GM19455 (cell line): ENCODE data around the gene GREB1.
"Not testable (repeated sequence)": the region's sequence is repeated elsewhere in the genome, so short reads cannot be mapped to it uniquely, and the experiment has no call there.

Source experiments
- ATAC-seq: cut with Tn5 transposase; IDR thresholded peaks from one replicate; pipeline ENCODE4 v1.9.1; 2021; ENCODE audit not compliant: unreplicated experiment

Gene GREB1

DNA sequence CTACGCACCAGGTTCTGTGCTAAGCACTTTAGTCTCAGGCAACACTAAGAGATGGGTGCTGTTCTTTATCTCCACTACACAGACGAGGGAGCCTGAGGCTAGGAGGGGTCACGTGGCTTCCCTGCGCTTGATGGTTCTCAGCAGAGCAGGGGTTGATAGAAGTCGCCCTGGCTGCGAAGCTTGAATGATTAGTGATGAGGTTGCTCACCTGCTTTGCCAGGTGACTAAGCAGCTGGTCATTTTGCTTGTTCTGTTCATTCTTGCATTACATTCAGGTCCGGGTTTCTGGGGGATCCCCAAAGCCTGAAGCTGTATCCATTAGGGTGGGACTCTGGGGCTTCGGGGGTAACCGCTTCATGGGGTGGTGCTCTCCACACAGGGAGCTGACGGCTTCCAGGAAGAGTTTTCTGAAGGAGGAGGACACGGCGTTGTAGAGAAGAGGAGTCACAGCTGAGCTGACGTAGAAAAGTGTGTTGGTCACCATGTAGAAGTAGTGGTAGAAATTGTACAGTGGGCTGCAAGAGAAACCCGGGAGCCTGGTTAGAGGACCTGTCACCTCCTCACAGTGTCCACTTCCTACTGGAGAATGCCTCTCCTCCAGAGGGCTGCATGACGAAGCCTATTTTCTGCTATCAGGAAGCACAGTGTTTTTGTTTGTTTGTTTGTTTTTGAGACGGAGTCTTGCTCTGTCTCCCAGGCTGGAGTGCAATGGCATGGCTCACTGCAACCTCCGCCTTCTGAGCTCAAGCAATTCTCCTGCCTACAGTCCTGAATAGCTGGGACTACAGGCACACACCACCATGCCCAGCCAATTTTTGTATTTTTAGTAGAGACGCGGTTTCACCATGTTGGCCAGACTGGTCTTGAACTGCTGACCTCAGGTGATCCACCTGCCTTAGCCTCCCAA lies 124.6 kb downstream of the GREB1 start:
- ATAC-seq = no peak

DNA sequence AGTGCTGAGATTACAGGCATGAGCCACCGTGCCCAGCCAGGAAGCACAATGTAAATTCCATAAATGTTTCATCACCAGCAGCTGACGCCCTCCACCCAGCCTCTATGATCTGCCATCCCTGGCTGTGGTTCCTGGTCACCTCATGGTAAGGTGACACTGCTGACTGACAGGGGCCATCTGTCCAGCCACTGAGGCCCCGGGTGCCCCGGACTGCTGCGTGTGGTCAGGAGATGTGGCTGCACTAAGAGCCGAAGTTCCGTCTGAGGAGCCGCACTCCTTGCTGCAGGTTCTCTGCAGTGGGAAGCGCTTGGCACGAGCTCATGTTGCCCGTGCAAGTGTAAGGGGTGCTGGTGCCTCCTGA lies 125.2 kb downstream of the GREB1 start:
- no peak for ATAC-seq

DNA sequence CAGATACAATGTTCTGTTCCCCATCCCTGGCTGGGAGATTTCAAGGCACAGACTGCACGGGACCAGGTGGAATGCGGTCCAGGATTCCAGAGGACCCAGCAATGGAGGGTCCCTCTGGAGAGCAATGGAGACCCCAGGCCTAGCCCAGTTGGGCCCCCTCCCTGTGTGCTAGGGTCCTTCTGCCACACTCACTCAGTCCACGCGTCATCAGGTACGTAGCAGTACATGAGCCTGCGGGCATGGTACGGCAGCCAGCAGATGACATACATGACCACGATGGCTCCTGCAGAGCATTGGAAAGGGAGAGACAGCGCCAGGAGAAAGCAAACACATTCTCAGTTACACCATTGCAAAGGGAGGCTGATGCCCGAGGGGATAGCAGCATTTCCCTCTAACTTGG lies 126.0 kb downstream of the GREB1 start:
- ATAC-seq = no peak

DNA sequence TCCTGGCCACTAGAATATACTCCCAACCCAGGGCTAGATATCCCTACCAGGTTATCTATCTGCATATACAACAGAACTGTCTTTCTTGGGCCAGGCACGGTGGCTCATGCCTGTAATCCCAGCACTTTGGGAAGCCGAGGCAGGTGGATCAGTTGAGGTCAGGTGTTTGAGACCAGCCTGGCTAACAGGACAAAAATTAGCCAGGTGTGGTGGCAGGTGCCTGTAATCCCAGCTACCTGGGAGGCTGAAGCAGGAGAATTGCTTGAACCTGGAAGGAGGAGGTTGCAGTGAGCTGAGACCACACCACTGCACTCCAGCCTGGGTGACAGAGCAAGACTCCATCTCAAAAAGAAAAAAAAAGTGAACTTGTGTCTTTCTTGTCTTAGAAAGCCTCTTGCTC lies 126.6 kb downstream of the GREB1 start:
- ATAC-seq = not testable (repeated sequence)

DNA sequence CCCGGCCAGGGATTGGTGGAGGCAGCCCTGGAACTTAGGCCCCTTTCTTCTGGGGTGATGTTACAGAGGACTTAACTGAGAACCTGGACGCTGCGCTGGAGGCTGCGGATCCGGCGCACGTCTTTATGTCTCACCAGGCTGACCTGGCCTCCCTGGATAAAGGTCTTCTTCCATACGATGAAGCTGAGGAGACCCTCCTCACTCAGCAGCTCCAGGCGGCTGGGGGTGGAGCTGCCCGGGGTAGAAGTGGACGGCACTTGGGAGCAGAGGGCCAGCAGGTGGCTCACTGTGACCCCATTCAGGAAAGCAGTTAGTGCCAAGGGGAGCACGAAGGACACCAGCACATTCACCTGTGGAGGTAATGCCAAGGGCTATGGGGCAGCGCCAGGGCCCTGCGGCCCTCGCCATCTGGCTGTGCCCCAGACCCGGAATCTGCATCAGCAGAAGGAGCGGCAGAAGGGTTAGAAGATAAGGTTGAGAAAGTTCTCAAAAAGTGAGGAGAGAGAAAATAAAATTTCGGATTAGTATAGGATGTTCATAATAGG lies 128.1 kb downstream of the GREB1 start:
- no peak for ATAC-seq

DNA sequence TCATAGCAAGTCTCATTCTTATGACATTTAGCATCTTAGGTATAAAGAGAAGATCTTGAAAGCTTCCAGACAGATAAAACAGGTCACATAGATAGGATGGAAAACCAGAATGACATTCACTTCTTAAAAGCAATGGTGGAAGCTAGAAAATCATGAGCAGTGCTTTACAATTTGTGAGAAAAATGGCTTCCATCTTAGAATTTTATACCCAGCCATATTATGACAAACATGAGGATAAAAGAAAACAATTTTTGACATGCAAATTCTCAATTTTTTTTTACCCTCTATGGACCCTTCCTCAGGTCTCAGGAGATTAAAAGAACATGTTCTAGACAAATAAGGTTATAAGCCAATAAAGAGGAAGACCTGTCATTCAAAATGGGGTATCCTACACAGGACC lies 129.0 kb downstream of the GREB1 start:
- ATAC-seq = no peak

DNA sequence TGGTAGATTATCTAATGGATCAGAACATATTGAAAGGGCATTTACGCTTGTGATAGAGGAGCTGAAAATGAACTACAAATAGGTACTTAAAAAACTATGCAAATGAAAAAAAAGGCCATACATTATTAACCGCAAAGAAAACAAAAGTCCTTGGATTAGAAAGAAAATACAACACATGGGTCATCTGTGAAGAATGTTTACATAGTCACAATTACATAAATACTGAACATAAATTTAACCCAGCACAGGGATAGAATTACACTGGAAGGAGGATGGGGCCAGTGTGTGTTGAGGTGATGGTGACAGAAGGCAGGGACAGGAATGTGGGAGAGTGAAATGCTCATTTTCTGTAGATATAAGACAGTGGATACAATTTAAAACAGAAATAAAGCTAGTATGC lies 129.6 kb downstream of the GREB1 start:
- no peak for ATAC-seq

DNA sequence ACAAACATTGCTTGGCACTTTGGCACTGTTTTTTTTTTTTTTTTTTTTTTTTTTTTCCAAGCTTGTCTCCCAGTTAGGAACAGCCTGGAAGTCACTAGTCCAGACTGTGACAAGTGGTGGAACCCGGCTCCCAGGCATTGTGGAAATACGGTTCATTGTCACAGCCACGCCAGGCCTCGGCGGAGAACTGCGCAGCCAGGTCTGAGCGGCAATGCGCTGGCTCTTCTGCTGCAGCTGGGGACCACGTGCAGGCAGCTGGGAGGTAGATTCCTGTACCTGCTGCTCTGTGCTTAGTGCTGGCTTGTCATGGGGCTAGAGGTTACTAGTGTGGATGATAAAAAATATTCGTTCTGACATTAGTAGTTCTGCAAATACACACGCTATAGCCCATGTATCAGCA lies 131.2 kb downstream of the GREB1 start:
- ATAC-seq = no peak

DNA sequence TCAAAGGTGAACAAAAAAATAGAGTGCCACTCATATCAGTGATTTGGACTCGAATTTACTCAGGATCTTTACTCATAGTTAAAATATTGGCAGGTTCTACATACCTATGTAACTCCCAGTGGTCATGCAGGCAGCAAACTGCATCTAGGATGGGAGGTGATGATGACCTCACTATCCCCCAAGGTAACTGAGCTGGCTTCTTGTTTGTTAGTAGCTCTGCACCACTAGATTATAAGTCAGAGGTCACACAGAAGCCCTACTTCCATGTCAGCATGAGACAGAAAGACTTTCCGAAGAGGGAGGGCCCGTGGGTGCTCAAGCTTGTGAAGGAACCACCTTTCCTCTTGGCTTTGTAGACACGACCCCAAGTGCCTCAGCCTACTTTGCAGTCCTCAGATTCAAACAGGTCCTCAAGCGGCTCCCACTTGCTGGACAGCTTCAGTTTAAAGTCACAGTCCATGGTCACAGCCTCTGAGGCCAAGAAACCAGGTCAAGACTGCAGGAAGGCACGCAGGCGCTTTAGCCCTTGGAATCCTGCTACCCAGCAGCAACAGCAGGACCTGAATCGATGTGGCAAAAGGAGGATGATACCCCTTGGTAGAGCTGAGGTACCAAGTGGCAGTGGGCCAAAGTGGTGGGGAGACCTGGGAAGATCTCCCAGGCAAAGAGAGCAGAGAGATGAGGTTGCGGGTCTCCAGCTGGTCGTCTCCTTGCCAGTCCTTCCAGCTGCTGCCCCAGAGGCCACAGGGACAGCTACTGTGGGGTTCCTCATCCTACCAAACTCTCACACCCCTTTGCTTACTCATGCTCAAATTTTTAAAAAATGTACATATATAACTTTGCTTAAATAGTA lies 131.9 kb downstream of the GREB1 start:
- ATAC-seq = no peak

DNA sequence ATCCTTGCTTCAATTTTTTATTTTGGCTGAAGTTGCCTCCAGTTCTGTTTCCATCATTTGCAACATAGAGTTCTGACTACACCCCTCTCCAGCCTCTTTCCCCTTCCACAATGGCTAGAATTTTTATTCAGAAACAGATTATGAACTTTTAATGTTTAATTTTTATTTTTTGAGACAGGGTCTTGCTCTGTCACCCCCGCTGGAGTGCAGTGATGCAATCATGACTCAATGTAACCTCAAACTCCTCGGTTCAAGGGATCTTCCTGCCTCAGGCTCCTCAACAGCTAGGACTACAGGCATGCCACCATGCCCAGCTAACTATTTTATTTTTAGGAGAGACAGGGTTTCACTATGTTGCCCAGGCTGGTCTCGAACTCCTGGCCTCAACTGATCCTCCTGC lies 133.3 kb downstream of the GREB1 start:
- ATAC-seq = no peak

DNA sequence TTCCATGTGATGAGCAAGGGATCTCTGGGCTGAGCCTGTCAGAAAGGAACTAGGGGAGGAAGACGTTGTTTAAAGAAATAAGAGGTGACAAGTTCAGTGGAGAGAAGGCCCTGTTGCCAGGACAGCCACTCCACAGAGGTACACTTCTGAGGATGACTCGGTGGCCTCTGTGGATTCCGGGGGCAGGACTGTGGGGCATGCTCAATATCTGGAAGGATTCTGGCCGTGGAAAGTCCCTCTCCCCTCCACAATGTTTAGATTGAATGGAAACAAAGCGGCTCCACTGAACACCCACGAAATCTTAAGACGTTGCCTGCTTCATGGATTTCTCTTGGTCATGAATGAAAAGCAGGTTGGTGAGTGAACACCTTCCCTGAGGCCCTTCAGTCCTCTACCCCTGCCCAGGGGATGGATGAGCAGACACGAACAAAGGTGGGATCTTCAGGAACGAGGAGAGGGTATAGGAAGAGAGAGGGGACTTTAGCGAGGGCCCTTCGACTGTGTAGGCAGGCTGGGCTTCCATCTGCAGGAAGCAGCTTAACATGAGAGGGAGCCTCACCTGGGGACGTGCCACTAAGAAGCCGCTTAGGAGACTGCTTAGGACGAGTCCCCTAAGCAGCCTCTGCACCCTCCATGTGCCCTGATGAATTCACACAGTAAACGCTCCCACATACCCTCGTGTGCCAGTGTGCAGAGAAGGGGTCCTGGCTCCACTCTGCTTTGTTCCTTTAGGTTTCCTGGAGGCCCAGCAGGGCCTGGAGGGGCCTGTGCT lies 134.2 kb downstream of the GREB1 start:
- no peak for ATAC-seq

DNA sequence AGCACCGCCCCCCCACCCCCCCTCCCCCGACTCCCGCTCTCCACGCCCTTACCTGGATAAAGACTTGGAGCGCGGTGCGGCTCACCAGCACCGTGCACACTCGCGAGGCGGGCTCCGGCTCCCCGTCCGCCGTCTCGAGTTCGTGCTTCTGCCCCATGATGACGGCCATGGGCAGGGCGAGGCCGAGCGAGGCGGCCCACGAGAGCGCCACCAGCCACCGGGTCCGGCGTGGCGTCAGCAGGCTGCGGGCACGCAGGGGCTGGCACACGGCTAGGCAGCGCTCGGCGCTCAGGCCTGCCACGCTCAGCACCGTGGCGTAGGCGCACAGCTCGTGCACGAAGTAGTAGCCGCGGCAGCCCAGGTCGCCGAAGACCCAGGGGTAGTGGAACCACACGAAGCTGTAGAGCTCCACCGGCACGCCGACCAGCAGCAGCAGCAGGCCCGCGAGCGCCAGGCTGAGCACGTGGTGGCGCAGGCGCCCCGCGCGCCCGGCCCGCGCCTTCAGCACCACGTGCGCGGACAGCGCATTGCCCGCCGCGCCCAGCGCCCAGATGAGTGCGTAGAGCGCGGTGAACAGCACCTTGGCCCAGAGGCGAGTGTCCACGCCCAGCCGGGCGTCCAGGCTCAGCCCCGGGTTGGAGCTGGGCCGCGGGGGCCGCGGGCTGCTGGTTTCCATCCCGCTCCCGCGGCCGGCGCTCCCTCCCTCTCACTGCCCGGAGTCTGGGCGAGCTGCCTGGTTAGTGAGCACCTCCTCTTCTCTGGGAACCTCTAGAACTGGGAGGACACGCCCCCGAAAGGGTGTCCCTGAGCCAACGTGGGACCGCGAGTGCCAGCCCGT lies 135.8 kb downstream of the GREB1 start, which contains the start of gene NTSR2:
NTSR2 (minus strand) TSS at position 742 of the 838 bp plus-strand sequence; CDS start at position 676, 66 bp downstream.
- no peak for ATAC-seq

DNA sequence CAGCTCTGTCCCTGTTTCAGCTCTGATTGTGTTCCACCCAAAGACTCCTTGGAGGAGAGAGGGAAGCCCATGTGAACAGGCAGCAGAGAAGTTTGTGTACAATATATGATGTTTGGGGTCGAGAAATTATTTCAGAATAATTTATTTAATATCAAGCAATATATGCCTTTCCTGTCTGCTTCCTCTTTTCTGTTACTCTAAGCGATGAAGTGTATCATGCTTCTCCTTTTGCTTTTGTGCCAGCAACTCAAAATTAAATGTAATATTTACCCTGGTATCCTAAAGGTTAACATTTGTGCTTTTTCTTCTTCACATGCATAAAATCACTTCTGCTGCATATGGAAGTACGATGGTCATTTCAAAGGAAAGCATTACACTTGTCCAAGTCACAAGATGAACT lies 138.6 kb downstream of the GREB1 start:
- no peak for ATAC-seq

DNA sequence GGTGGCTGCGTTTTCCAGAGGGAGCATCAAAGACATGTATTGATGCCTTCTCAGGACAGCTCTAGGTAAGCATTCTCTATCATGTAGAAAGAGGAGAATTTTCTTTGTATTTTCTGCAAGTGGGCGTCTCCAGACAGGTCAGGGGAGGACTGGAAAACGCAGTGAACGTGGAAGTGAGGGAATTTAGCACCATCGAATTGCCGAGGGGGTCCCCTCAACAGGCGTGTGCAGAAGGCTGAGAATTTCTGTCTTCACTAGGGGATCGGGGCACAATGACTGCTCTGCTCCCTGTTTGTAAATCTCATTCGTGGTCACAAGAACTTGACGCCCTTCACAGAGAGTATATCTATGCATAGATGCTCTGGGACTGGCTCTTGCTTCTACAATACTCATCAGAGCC lies 141.1 kb downstream of the GREB1 start:
- ATAC-seq = no peak

DNA sequence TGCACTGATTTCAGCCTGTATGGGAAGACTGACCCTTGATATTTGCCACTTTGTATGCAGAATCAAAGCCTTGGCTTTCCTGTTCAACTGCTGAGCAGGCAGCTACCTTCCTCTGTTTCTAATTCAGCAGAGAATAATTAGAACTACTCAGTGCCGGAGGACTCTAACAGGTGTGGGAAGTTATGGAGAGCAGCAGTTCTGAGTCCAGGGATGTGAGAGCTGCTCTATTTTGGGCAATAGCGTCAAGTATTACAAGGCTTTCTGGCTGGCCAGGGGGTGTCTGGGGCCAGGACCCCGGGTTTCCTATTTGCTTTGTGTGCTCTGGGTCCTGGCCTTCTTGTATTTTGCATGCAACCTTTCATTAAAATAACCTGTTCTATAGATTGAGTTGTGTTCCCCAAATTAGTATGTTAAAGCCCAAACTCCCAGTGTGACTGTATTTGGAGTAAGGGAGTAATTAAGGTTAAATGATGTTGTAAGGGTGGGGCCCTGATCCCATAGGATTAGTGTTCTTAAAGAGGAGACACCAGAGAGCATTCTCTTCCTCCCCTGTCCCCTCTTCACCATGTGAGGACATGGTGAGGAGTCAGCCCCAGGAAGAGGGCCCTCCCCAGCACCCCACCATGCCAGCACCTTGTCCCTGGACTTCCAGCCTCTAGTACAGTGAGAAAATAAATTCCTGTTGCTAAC lies 141.7 kb downstream of the GREB1 start:
- no peak for ATAC-seq

DNA sequence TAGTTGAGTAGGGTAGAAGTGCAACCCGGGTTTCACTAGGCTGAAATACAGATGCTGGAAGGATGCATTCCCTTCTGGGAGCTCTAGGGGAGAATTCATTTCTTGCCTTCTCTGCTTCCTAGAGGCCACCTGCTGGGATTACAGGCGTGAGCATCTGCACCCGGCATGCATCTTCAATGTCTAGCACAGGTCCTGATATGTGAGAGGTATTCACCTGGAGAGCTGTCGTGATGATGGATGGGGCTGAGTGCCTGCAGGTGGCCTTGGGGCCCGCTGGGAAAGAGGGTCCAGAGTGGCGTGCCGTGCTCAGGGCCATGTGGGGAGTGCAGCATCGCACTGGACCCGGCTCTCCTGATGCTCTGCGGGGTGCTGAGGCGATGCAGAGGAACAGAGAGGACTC lies 142.8 kb downstream of the GREB1 start:
- ATAC-seq = no peak

DNA sequence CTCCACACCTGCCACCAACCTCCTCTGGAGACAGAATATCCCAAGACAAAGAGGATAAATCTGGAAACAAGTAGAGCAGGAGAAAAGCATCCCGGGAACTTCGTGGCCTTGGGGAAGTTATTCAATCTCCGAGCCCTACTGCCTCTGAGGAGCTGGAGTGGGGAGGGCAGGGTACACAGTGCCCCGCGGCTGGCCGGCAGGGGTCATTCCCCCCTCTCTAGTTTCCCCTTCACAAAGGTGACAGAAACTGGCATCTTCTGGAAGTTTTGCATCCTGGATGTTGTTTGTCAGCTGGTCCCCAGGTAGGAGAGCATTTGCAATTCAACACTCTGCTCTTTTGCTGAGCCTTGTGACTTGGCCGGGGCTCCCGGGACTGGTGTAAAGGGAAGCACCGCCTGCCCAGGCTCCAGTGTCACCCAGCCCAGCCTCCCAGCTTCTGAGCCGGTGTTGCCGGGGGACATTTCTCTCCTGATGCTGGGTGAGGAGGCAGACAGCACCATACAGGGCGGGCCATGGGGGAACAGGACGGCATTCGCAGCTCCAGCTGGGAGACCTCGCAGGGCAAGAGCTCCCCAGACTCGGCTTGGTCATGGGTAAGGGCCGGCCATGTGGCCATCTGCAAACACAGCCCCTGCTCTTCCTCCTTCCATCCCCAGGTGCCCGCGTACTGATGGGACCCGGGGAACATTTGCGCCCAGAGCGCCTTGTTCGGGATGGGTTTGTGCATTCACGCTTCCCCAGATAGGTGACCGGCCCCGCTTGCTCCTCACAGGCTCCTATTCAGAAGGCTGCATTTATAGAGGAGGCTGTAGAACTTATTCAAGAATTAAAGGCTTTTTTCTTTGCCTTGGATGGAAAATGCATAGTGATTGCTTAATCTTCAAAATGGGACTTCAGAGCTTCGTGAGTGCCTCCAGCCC lies 143.6 kb downstream of the GREB1 start:
- ATAC-seq = no peak

DNA sequence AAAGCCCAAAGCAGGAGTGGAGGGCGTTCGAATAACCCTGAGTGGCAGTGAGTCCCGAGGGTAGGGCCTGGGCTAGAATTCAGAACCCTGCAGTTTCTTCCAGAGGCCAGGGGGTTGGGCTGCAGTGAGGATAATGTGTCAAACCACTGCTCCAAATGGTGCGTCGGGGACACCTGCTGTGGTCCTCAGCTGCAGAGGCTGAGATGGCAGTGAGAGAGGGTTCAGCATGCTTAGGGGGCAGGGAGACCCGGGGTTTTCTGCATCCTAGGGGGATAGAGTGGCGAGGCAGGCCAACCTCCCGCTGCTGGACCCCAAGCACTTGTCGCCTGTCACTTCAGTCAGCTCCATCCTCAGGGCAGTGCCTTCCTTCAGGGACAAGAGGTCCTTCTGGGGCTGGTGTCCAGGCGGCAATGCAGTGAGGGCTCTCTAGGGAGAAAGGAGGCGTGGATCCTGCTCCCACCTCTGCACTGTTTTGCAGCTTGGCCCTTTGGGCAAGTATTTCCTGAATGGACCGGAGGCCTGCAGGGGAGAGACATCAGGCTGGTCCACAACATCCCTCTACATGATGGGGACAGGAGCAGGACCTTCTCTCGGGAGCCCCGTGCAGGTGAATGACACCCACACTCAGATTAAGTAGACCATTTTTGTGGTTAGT lies 144.6 kb downstream of the GREB1 start:
- ATAC-seq = no peak
